HCT116 (cell line): ENCODE measurements around the gene FBXL7. TPM values are rescaled to one million over a fixed set of nuclear protein-coding genes. Genes with fewer than 3 reads are reported as not detected.

ENCODE experiments used
- ATAC-seq: fragments of 200-7000 bp; cut with Tn5 transposase; 2 replicates; pipeline ENCODE4 v1.9.1; 2020; ENCODE audit warnings: mild to moderate bottlenecking, moderate library complexity
- BruUV-seq: library from RNA; stranded (reverse); fragments of 400-500 nt; replicated peaks from 2 replicates; lab custom pipeline; 2021; lab: Mats Ljungman, UMichigan
- CTCF ChIA-PET: fragments of 300-600 bp; sonication (Branson Sonifier 250); formaldehyde crosslinking; loops from one replicate; lab custom pipeline; 2021; ENCODE audit warnings: antibody characterized with exemption; lab: Charles Lee
- POLR2A ChIA-PET: fragments of 300-600, 350-600 bp; sonication (Branson Sonifier 250); formaldehyde crosslinking; loops from one replicate; lab custom pipeline; 2021; ENCODE audit warnings: antibody characterized with exemption; lab: Charles Lee
- RAD21 ChIA-PET, 2 experiments: fragments of 300-600 bp; sonication (Branson Sonifier 250); formaldehyde crosslinking; loops; one replicate each; lab custom pipeline; 2023; ENCODE audit warnings: low total read pairs in 2 of 2; ENCODE audit not compliant: uncharacterized antibody in 2 of 2, unreplicated experiment in 2 of 2, low non-redundant PET in 1 of 2; lab: Charles Lee
- DNase-seq: peaks from one replicate; pipeline ENCODE4 v3.0.0-alpha.2; 2010; ENCODE audit warnings: low read depth, low spot score
- H2AFZ ChIP-seq: fragments of 200-600 bp; shearing (Covaris generic), sonication (generic); 2 replicates; pipeline ENCODE4 v1.6.1; 2017; ENCODE audit warnings: low read depth, mixed run types, mixed read lengths, antibody characterized with exemption, low read length; ENCODE audit not compliant: poor library complexity, severe bottlenecking
- H3K27ac ChIP-seq: 2 replicates; pipeline ENCODE4 v1.5.1; 2012; ENCODE audit warnings: low read depth, low read length
- H3K27me3 ChIP-seq: fragments of 200-600 bp; sonication (generic); 2 replicates; pipeline ENCODE4 v1.6.1; 2016; ENCODE audit warnings: mixed run types, low read length, mixed read lengths; ENCODE audit not compliant: insufficient read depth
- H3K36me3 ChIP-seq, 2 experiments: fragments of 200-500 bp in 1 of 2; fragments of 200-600 bp in 1 of 2; sonication (Bioruptor generic) in 1 of 2; sonication (generic) in 1 of 2; 2 replicates each; pipeline versions ENCODE4 v1.5.1 to v1.6.1; 2014 to 2016; ENCODE audit warnings: low read length in 2 of 2, inconsistent platforms in 1 of 2, mixed read lengths in 1 of 2, mixed run types in 1 of 2; ENCODE audit not compliant: insufficient read depth in 2 of 2, control insufficient read depth in 1 of 2
- H3K4me1 ChIP-seq, 2 experiments: fragments of 200-600 bp in 1 of 2; sonication (generic) in 1 of 2; 2 replicates each; pipeline versions ENCODE4 v1.5.1 to v1.6.1; 2012 to 2017; ENCODE audit warnings: low read length in 2 of 2, inconsistent platforms in 1 of 2, mild to moderate bottlenecking in 1 of 2, mixed read lengths in 1 of 2, mixed run types in 1 of 2, moderate library complexity in 1 of 2; ENCODE audit not compliant: insufficient read depth in 2 of 2, control insufficient read depth in 1 of 2
- H3K4me2 ChIP-seq: fragments of 200-600 bp; sonication (generic); 2 replicates; pipeline ENCODE4 v1.6.1; 2017; ENCODE audit warnings: mixed run types, low read length, mixed read lengths
- H3K4me3 ChIP-seq, 2 experiments: fragments of 200-600 bp in 1 of 2; sonication (generic) in 1 of 2; replicated peaks in 1 of 2; 2 replicates each; pipeline ENCODE4 v1.5.1; 2011 to 2016; ENCODE audit warnings: low read length in 2 of 2, control low read depth in 1 of 2, low read depth in 1 of 2, mild to moderate bottlenecking in 1 of 2, mixed read lengths in 1 of 2, mixed run types in 1 of 2
- H3K79me2 ChIP-seq: fragments of 200-600 bp; sonication (generic); 2 replicates; pipeline ENCODE4 v1.6.1; 2017; ENCODE audit warnings: mild to moderate bottlenecking, mixed run types, low read length, moderate library complexity, mixed read lengths; ENCODE audit not compliant: insufficient read depth
- H3K9ac ChIP-seq: fragments of 200-600 bp; sonication (generic); 2 replicates; pipeline ENCODE4 v1.6.1; 2016; ENCODE audit warnings: low read length, mixed read lengths
- H3K9me2 ChIP-seq: fragments of 200-600 bp; sonication (generic), shearing (Covaris generic); 2 replicates; pipeline ENCODE4 v1.6.1; 2017; ENCODE audit warnings: mixed run types, mild to moderate bottlenecking, moderate library complexity; ENCODE audit not compliant: insufficient read depth
- H3K9me3 ChIP-seq, 2 experiments: fragments of 200-500 bp in 1 of 2; fragments of 200-600 bp in 1 of 2; sonication (Bioruptor generic) in 1 of 2; sonication (generic) in 1 of 2; 2 replicates each; pipeline ENCODE4 v1.6.1; 2014 to 2017; ENCODE audit warnings: low read length in 2 of 2, mixed read lengths in 2 of 2, inconsistent platforms in 1 of 2, low read depth in 1 of 2, mild to moderate bottlenecking in 1 of 2, mixed run types in 1 of 2, moderate library complexity in 1 of 2; ENCODE audit not compliant: control insufficient read depth in 1 of 2, insufficient read depth in 1 of 2
- H4K20me1 ChIP-seq: fragments of 200-600 bp; sonication (generic), shearing (Covaris generic); 2 replicates; pipeline ENCODE4 v1.6.1; 2017; ENCODE audit warnings: mixed run types, mild to moderate bottlenecking, moderate library complexity; ENCODE audit not compliant: insufficient read depth
- CBX3 ChIP-seq: IDR thresholded peaks from 2 replicates; pipeline ENCODE4 v1.6.1; 2012; ENCODE audit warnings: low read depth
- CEBPB ChIP-seq: IDR thresholded peaks from 2 replicates; pipeline ENCODE4 v1.6.1; 2012; ENCODE audit warnings: low read depth
- ELF1 ChIP-seq: IDR thresholded peaks from 2 replicates; pipeline ENCODE4 v1.6.1; 2012; ENCODE audit warnings: low read depth, borderline replicate concordance
- EZH2 ChIP-seq: fragments of 200-600 bp; sonication (generic); IDR thresholded peaks from 2 replicates; pipeline ENCODE4 v1.6.1; 2017; ENCODE audit warnings: antibody characterized with exemption, mixed run types
- EZH2phosphoT487 ChIP-seq: fragments of 200-600 bp; IDR thresholded peaks from 2 replicates; pipeline ENCODE4 v1.6.1; 2018; ENCODE audit warnings: antibody characterized with exemption, borderline replicate concordance
- FOSL1 ChIP-seq: IDR thresholded peaks from 2 replicates; pipeline ENCODE4 v1.6.1; 2012; ENCODE audit warnings: low read depth
- JUND ChIP-seq: IDR thresholded peaks from 2 replicates; pipeline ENCODE4 v1.6.1; 2012
- MAX ChIP-seq: IDR thresholded peaks from 2 replicates; pipeline ENCODE4 v1.6.1; 2012
- POLR2A ChIP-seq: IDR thresholded peaks from 2 replicates; pipeline ENCODE4 v1.7.0; 2011; ENCODE audit warnings: borderline replicate concordance; ENCODE audit not compliant: insufficient read depth, insufficient read length; ENCODE audit errors: extremely low read depth
- POLR2AphosphoS5 ChIP-seq: IDR thresholded peaks from 2 replicates; pipeline ENCODE4 v1.6.1; 2011; ENCODE audit warnings: mild to moderate bottlenecking, low read depth, low read length, moderate library complexity
- RAD21 ChIP-seq: IDR thresholded peaks from 2 replicates; pipeline ENCODE4 v1.6.1; 2012; ENCODE audit warnings: low read depth, mild to moderate bottlenecking
- SIN3A ChIP-seq: IDR thresholded peaks from 2 replicates; pipeline ENCODE4 v1.6.1; 2012; ENCODE audit warnings: low read depth
- SP1 ChIP-seq: IDR thresholded peaks from 2 replicates; pipeline ENCODE4 v1.6.1; 2012; ENCODE audit warnings: low read depth
- SRF ChIP-seq: IDR thresholded peaks from 2 replicates; pipeline ENCODE4 v1.6.1; 2012; ENCODE audit warnings: low read depth
- TCF7L2 ChIP-seq: IDR thresholded peaks from 2 replicates; pipeline ENCODE4 v1.7.0; 2011; ENCODE audit warnings: borderline replicate concordance, inconsistent platforms; ENCODE audit not compliant: insufficient read depth, insufficient read length; ENCODE audit errors: extremely low read depth
- YY1 ChIP-seq: IDR thresholded peaks from 2 replicates; pipeline ENCODE4 v1.6.1; 2011; ENCODE audit warnings: low read length, low read depth, moderate library complexity, mild to moderate bottlenecking; ENCODE audit not compliant: insufficient replicate concordance; ENCODE audit errors: extremely low read depth
- ZFX ChIP-seq: fragments of 450-650 bp; IDR thresholded peaks from 2 replicates; pipeline ENCODE4 v1.6.1; 2017
- ZNF274 ChIP-seq: fragments of 200-500 bp; sonication (Bioruptor generic); IDR thresholded peaks from 2 replicates; pipeline ENCODE4 v1.6.1; 2014; ENCODE audit warnings: mild to moderate bottlenecking, low read depth, low read length, inconsistent platforms
- intact Hi-C: fragments of 100-400 bp; cut with micrococcal nuclease; formaldehyde crosslinking; loops from 2 replicates; pipeline ENCODE4 v1.10.0; 2022
- total RNA-seq: library from RNA; stranded (reverse); gene quantifications from one replicate; pipeline ENCODE4 v1.2.1, GENCODE V29; 2021; ENCODE audit not compliant: unreplicated experiment
- TF ChIP-seq, protein P1 (sequence below): IDR thresholded peaks from 2 replicates; pipeline ENCODE4 v1.6.1; 2012; ENCODE audit warnings: low read depth

FBXL7 gene
- total RNA-seq, 1 experiment from 2014 or later: 0.05 TPM

- Histone ChIP-seq H3K4me1 (no peaks in the 10 kb centered on the region), H3K27me3 (no peaks in the 10 kb centered on the region), H2AFZ (no peak overlapping the region), H3K27ac (no peak overlapping the region), H3K9me2 (no peaks in the 10 kb centered on the region), H3K79me2 (no peaks in the 10 kb centered on the region), H3K4me2 (no peak overlapping the region), H3K9me3 (peaks cover 8 to 22% of the 10 kb centered on the region in 2 experiments; a peak in 2 of 4 replicates), H3K36me3 (no peaks in the 10 kb centered on the region), H3K4me3 (no peak overlapping the region), H4K20me1 (no peaks in the 10 kb centered on the region), H3K9ac (no peak overlapping the region)
- CTCF ChIA-PET: no interaction called here
- RAD21 ChIA-PET: no interaction called here
- ATAC-seq (no peak), DNase-seq (no peak)
- POLR2A ChIA-PET: no interaction called here
- no peak for TF ChIP-seq EZH2
- no peak for TF ChIP-seq POLR2AphosphoS5
- TF ChIP-seq EZH2phosphoT487: no peak
- TF ChIP-seq YY1: no peak
- TF ChIP-seq ZFX: no peak
- no peak for TF ChIP-seq POLR2A
- TF ChIP-seq ZNF274: no peak
- TF ChIP-seq SP1: no peak
- TF ChIP-seq ELF1: no peak
- intact Hi-C loops: no loop called here
- BruUV-seq: no TSS peak
These were observed 86.0 kb downstream of the FBXL7 start for GRCh38 chr5:15585841-15586591.

GRCh38 chr5:15587916-15588315 is 87.9 kb downstream of the FBXL7 start:
- ChIA-PET CTCF (no interaction called here), POLR2A (no interaction called here), RAD21 (no interaction called here)
- no peak overlapping the region for H3K9ac ChIP-seq
- no peaks in the 10 kb centered on the region for H3K27me3 ChIP-seq
- H3K36me3 ChIP-seq: no peaks in the 10 kb centered on the region
- intact Hi-C loops: no loop called here
- no peak overlapping the region for H3K27ac ChIP-seq
- ATAC-seq (no peak), DNase-seq (no peak)
- no peaks in the 10 kb centered on the region for H3K79me2 ChIP-seq
- H3K9me3 ChIP-seq: peaks cover 5 to 18% of the 10 kb centered on the region in 2 experiments; a peak in 2 of 4 replicates
- no peaks in the 10 kb centered on the region for H4K20me1 ChIP-seq
- BruUV-seq: no TSS peak
- no peak overlapping the region for H2AFZ ChIP-seq
- H3K4me3 ChIP-seq: no peak overlapping the region
- H3K9me2 ChIP-seq: no peaks in the 10 kb centered on the region
- H3K4me2 ChIP-seq: no peak overlapping the region
- H3K4me1 ChIP-seq: no peaks in the 10 kb centered on the region
- TF ChIP-seq POLR2A (no peak), MAX (no peak), JUND (no peak), SIN3A (no peak), RAD21 (no peak), CEBPB (no peak), ELF1 (no peak), EZH2phosphoT487 (no peak), FOSL1 (no peak), TCF7L2 (no peak), SRF (no peak), ZFX (no peak), CBX3 (no peak), POLR2AphosphoS5 (no peak)
- TF ChIP-seq, protein P1, sequence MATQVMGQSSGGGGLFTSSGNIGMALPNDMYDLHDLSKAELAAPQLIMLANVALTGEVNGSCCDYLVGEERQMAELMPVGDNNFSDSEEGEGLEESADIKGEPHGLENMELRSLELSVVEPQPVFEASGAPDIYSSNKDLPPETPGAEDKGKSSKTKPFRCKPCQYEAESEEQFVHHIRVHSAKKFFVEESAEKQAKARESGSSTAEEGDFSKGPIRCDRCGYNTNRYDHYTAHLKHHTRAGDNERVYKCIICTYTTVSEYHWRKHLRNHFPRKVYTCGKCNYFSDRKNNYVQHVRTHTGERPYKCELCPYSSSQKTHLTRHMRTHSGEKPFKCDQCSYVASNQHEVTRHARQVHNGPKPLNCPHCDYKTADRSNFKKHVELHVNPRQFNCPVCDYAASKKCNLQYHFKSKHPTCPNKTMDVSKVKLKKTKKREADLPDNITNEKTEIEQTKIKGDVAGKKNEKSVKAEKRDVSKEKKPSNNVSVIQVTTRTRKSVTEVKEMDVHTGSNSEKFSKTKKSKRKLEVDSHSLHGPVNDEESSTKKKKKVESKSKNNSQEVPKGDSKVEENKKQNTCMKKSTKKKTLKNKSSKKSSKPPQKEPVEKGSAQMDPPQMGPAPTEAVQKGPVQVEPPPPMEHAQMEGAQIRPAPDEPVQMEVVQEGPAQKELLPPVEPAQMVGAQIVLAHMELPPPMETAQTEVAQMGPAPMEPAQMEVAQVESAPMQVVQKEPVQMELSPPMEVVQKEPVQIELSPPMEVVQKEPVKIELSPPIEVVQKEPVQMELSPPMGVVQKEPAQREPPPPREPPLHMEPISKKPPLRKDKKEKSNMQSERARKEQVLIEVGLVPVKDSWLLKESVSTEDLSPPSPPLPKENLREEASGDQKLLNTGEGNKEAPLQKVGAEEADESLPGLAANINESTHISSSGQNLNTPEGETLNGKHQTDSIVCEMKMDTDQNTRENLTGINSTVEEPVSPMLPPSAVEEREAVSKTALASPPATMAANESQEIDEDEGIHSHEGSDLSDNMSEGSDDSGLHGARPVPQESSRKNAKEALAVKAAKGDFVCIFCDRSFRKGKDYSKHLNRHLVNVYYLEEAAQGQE: no peak
